Brain pericyte (primary cell): ENCODE data around the gene PTPRD.

Experiments
- DNase-seq: peaks from one replicate; pipeline ENCODE4 v3.0.0-alpha.2; 2012; ENCODE audit warnings: low read depth, low spot score

PTPRD gene

DNA sequence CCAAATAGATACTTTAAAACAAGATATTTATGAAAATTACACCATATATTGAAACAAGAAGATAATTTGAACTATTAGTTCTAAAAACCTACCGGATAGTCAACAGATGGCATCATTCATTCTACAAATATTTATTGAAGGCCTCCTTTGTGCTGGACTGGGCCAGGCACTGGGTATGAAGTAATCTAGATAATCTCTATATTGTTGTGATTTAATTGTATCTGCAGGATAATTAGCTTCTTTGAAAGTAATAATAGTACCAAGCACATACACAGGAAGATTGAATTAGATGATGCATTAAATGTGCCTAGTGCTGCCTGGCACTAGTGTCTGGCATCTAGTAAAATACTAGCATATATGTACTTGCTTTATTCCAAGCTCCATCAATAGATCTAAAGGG, 2078.0 kb downstream of the PTPRD start:
- no peak for DNase-seq

DNA sequence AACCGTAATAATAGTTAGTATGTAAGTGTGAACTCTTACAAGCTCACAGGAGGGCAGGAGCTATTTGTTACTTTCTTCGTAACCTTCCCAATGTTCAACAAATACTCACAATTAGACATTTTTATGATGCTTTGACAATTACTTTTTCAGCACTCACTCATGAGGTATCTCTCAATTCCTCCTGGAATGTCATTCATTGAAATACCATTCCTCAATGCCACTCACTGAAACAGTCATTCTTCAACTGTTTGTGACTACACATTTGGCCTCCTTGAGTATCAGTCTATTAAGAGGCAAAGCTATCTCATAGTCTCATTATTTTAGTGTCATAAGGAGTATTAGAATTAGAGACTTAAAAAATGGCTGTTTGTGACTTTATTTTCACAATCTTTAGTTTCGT, 2079.1 kb downstream of the PTPRD start:
- DNase-seq: no peak

DNA sequence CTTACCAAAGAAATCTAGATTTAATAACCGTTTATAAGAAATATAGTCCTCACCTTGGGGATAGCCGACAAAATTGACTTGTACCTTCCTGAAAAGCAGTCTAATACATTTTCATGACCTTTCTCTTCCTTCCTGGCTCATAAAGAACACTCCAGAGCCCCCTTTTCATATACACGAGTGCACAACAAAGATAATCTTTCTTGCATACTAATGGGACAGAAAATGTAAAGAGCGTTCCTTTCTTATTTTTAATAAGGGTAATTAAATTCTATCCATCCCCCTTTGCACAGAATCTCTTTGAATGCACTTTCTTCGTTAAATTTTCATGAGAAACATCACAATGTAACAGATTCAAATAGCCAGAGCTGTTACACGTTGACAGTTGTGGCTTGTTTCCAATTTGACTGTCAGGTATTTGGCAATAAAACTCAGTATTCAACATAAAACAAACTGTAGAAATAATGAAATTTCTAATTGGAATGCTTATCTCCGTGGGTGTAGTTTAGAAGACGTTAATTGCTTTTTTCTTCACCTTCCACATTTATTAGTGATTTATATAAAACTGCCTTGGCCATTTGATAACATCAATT, 2080.9 kb downstream of the PTPRD start:
- DNase-seq: no peak

DNA sequence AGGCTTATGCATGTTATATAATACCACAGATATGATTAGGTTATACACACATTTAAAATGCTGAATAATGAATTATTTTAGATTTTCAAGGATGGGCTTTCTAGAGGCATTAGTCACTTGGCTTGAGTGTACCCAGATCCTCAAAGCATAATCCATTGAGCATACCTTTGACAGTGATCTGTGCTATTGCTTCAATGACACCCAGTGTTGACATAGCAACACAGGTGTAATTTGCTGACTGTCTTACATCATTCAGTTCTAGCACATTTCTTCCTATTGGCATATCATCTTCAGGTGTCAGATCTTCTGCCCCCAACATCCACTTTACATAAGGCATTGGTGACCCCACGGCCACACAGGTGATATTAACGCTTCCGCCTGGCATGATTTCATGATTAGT, 2091.7 kb downstream of the PTPRD start:
- DNase-seq: no peak

DNA sequence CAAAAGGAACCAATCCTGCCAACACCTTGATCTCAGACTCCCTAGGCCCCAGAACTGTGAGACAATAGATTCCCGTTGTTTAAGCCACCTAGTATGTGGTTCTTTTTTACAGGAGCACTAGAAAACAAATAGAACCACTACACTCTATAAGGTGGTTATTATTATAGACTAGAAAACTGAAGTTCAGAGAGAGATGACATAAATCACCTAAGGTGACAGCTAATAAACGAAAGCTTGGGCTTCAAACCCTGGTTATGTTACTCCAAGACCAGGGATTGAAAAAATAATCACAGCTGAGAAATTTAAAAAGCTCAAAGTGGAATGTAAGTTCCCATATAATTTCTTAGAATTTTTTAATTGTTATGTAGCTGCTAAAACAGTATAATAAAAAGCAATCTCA, 2097.1 kb downstream of the PTPRD start:
- DNase-seq: no peak

DNA sequence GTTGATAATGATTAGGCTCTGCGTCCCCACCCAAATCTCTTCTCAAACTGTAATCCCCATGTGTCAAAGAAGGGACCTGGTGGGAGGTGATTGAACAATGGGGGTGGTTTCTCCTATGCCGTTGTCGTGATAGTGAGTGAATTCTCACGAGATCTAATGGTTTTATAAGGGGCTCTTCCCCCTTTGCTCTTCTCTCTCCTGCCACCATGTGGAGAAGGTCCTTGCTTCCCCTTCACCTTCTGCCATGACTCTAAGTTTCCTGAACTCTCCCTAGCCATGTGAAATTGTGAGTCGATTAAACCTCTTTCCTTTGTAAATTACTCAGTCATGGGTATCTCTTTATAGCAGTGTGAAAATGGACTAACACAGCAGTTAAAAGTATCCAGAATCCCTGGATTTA, 2098.0 kb downstream of the PTPRD start:
- DNase-seq: no peak

DNA sequence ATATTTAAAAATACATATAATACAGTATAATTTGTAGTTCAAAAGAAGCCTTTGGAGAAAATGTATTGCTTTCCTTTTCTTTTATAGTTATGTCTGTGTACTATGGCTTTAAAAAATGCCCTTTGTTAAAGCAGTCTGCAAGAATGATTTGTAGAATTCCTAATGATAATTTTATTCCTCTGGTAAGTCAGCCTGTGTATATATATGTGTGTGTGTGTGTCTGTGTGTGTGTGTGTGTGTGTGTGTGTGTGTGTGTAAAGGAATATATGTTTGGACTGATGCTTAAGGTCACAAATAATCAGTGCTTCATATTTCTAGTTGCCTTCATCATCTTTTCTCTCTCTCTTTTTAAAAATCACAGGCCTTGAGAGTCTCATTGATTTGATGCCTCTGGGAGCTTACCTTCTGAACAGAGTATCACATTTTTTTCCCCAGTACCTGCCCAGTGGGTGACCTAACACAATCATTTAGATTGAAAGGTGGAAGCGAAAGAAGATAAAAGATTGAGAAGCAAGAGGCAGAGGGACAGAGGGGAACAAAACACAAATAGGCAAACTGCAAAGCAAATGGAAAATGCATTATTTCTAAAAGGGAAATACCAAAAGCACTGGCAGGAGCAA, 2104.0 kb downstream of the PTPRD start:
- no peak for DNase-seq

DNA sequence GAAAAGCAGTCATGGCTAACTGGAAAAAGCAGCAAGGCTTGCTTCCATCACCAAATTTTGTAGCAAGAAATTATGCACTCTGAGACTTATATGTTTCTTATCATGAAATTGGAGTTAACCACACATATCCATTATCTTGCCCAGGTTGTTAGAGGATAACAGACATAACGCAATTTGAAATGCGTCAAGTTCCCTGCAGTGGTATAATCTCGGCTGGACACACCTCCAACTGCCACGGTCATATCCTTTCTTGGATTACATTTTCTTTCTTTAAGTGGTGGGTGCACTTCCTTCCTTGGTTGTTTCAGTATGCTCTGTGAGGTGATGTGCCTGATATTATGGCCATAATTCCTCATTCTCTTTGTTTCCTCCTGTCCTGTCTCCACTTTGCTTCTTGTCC, 2118.2 kb downstream of the PTPRD start:
- DNase-seq: no peak

DNA sequence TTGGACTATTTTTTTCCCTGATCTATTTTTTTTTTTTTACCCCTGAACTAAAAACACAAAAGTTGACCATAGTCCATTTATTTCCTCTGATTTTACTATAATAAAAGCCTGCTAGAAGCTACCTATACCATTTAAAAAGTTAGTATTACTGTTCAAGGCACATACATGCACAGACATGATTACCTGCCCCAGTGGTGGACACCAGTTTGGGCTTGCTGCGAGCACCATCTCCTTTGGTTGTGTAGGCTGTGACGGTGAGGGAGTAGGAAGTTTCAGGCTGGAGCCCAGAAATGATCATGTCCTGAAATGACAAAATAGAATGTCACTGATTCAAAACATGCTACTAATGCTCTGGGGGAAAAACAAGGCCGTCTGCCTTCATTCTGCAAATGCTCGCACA, 2120.1 kb downstream of the PTPRD start:
- DNase-seq: no peak

DNA sequence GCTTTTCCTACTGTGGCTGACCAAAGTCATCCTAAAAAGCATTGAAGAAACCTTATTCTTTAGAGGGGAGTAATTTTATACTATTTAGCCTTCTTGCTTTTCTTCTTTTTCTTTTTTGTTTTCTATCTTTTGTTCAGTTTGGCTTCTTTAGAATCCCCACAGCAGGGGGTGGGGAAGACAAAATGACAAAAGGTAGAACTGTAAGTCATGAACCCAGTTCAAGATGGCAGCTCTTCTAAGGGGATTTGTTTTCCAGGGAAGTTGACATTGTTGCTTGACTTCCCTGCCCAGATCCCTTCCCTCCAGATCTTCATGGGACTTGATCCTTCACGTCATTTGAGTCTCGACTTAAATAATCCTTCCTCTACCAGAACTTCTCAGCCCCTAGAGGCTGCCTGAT, 2120.8 kb downstream of the PTPRD start:
- no peak for DNase-seq

DNA sequence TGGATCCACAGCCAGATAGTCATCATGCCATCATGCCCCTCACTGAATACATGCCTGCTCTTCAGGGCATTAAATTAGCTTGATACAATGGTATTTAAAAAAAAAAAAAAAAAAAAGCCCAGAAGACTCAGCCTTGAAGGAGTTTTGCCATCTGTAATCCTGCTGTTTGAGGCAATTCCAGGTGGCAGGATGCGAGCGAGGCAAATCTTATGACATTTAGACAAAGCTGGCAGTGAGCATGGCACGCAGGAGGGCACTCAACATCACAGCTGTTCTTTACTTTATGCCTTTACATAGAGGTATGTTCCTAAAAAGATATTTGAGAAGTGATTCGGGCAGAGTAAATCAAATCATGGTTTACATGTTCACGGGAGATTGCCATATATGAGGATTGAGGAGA, 2121.2 kb downstream of the PTPRD start:
- DNase-seq: no peak

DNA sequence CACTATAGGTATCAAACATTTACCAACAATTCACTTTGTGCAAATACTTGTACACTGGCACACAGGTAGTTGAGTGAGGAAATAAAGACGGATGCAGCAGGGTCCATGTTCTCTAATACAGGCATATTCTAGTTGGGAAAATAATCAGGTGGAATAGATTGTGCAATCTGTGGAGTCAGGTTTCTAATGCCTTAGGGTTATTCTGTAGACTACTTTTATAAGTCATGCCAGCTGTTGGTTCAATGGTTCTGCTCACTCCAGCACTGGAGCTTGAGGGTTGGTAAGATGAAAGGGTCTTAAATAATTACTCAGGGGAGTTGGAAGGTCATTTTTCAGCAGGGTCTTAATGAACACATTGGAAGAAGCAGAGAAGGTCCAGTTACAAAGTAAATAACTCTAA, 2123.0 kb downstream of the PTPRD start:
- no peak for DNase-seq

DNA sequence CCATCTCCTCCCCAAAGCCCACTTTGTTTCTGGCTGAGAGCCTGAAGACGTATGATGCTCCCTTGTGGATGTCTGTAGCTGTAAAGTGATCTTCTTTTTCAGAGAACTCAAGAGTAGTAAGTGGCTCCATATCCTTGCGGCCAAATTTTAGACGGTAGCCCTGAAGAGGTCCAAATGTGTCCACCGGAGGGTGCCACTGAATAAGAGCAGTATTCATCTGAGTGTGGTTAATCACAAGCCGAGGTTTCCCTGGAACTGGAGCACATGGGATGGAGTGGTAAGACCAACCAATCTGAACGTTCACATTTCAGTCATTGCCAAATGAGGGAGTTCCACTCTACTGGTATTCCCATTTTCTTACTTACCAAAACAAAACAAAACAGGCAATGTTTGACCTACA, 2126.7 kb downstream of the PTPRD start:
- DNase-seq: peak; percentile 10

DNA sequence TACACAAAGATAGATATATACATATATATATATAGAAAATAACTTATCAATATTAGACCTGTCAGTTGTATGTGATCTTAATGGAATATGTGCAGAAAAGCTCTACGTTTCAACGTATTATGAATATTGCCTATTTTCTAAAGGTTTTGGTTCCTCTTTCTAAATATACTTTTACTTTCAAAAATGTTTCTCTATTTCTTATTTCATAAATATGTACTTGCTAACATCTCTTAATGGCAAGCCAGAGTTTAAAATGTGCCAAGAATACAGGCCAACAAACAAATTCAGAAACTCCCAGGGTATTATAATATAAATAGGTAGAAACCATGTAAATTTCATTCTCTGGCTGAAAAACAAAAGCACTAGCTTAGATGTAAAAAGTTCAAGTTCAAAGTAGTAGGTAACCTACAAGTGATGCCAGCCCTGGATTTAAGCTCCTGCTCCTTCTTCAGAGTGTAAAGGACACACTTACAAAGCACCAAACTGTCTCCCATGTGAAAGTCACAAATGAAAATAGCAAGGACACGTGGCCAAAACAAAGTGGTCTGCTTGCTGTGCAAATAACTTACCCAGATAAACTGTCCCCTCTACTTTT, 2128.1 kb downstream of the PTPRD start:
- DNase-seq: no peak

DNA sequence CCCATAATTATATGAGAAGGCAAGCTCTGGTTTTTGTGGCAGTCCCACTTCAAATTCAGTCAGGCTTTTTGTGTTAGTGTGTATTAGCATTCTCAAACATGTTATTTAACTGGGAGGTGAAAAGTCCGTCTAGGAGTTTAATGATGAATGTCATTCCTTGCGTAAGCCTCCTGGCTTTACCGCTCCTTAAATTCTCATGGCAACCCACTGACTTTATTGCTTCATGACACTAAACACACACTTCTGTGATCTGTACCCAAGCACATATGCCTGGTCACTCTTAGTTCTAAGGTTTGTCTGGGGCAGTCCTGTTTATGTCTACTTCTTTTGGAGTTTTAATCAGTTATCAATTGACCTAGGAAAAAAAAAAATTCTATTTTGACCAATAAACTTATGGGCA, 2135.4 kb downstream of the PTPRD start:
- no peak for DNase-seq

DNA sequence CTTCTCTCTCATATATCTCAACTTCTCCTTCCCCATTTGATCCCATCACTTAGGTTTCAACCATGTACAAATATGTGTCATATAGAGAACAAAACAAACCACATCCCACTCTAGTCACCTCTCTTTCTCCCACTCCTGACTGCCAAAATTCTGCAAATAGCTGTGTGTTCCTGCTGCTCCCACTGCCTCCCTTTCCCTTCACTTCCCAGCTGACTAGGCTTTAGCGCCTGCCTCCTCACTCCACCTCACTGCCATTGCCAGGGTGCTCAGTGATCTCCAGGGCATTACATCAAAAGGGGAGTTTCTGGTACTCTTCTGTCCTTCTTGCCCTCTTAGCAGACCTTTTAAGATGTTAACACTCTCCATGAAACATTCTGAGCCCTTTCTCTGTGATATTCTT, 2137.9 kb downstream of the PTPRD start:
- no peak for DNase-seq

DNA sequence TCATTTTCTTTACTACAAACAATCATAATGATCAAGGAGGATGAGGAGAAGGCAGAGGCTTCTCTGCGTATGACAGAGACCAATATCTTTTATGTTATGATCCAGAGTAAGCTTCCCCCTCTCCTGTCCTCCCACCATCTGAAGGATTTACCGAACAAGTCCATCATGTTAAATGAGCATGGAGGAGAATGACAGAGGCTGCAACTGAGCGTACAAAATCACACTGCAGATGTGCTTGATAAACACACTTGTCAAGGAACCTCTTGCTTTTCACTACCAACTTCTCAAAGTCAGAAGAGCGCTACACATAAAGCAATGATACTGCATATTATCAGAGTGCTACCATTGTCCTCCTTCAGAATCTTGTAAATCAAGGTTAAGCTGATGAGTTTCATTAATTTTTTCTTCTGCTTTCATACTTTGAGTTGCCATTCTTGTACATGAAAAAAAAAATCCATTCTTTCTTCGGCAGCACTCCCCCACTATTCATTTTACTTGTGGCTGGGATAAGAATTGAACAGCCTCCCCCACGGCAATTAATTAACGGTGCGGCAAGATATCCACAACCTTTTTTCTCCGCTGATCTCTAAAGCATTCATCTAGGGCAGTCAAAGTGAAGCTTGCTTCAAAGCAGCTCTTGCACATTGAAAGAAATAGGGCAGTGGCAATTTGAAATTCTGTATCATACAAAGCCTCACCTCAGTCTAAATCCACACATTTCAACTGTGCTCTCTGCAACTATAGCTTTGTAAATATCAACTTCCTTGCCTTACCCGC, 2139.4 kb downstream of the PTPRD start:
- no peak for DNase-seq

DNA sequence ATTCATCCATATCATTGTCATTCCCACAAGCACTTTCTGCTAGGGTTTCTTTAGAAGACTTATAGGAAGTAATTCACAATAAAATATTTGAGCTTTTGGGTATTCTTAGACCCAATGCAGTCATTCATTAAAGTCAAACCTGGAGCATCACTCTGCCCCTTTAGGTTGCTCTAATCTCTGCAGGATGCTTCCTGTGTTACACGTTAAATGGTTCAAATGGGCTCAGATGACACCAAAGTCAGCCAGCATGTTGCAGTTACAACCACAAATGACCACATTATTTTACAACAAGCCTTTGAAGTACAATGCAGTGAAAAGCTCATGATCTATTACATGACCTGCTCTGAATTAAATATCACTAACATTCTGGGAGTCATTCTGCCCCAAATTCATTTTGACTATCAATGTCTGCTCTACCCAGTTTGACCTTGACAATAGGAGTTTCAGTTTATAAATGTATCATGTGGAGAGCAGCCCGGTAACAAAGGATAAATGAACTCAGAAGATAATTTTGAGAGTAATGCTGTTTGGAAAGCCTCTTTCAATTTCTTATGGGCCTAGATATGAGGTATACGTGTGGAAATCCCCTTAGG, 2144.7 kb downstream of the PTPRD start:
- no peak for DNase-seq

DNA sequence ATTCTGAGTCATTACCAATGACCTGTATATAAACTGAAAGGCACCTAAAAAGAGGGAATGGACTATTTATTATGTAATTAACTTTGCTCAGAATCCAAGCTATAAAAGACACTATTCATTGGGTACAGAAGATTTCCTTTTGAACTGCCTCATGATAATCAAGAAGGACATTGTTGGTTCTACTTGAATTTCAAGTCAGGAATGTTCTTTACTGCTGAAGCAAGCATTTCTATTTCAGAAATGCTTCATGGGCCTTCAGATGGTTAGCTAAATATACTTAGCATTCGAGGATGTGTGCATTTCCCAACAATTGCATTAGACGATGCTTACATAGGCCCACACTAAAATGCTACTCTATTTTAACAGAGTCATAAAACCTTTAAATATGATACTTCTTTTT, 2155.0 kb downstream of the PTPRD start:
- DNase-seq: no peak

DNA sequence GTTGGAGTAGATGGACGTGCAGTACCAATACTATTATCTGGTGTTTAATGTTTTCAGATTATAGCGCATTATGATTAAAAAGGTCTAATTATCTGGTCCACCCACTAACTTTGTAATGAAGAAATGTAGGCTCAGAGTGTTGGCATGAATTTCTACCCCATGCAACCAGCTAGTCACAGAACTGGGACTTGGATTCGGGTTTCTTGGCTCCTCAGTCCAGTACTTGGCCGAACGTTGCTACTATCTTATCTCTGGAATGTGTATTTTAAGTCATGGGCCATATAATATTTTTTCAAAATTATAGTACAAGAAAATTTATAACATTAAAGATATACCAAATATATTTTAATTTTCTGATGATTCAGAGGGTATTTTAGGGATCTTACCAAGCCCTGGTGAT, 2155.7 kb downstream of the PTPRD start:
- no peak for DNase-seq

DNA sequence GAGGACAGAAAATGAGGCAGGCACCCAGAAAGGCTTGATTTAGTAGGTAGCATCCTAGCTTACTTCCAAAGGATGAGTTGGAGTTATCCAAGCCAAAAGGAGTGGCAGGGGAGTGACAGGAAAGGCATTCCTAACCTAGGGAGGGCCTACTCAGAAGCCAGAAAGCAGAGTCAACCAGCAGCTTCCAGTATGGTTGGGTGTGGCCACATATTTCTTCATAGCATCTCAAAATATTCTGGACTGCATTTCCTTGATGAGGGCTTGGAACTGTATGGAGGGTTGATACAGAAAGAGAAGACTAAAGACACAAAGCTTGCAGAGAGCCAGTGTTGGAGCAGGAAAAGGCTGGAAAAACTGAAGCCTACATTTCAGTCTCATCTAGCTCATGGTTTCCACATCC, 2156.5 kb downstream of the PTPRD start:
- DNase-seq: no peak

DNA sequence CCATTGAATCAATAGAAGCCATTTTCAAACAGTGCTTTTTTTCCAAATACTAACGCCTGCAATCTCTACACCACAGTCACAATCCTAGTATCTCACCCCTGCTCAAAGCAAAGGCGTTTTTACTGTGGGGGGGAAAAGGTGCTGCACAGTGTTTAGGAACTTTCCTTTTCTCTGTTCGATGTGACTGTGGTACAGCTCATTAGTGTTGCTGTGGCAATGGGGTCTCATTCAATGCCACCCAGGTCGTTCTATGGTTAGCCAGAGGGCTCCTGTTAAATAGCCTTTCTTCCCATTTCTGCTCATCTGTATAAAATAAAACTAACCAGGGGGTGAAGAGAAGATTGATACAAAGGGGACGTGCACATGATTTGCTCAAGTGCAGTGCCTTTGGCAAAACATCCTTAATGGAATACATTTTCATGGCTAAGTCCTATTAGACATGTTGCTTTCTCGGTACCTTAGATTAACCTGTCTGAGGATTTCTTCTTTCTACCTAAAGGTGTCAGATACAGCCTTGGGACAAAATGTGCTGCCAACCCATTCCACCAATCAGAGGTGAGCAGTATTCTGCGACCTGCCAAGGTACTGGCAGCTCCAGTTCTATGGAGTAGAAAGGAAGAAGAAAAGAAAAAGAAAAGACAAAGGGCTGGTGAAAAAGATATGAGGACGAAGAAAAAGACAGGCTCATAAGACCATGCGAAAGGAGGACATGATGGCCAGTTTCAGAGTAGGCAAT, 2161.8 kb downstream of the PTPRD start:
- DNase-seq: no peak
